GM18867 (cell line): Measurements from ENCODE around the gene SRC.

Experiments used
- ATAC-seq: cut with Tn5 transposase; IDR thresholded peaks from one replicate; pipeline ENCODE4 v1.9.1; 2021; ENCODE audit warnings: mild to moderate bottlenecking, moderate library complexity; ENCODE audit not compliant: unreplicated experiment

The SRC gene

GRCh38 chr20:37421988-37422387, 76.0 kb downstream of the SRC start:
- no peak for ATAC-seq

- no peak for ATAC-seq
Observed at GRCh38 chr20:37422791-37423286, 76.9 kb downstream of the SRC start.

- ATAC-seq, result no peak
Observed at GRCh38 chr20:37423545-37423944, 77.6 kb downstream of the SRC start.

GRCh38 chr20:37424062-37424851, 78.3 kb downstream of the SRC start:
- no peak for ATAC-seq

GRCh38 chr20:37425103-37425625, 79.2 kb downstream of the SRC start:
- ATAC-seq, result no peak

- ATAC-seq, result no peak
Observed at GRCh38 chr20:37426106-37426505, 80.2 kb downstream of the SRC start.

GRCh38 chr20:37426978-37427377, 81.0 kb downstream of the SRC start:
- no peak for ATAC-seq

GRCh38 chr20:37430044-37430443, 84.1 kb downstream of the SRC start:
- no peak for ATAC-seq

GRCh38 chr20:37430778-37431460, 85.0 kb downstream of the SRC start:
- ATAC-seq, result no peak

GRCh38 chr20:37431786-37432185, 85.8 kb downstream of the SRC start:
- ATAC-seq, result no peak

- no peak for ATAC-seq
Observed at GRCh38 chr20:37432606-37433005, 86.7 kb downstream of the SRC start.

- no peak for ATAC-seq
Observed at GRCh38 chr20:37435607-37436006, 89.7 kb downstream of the SRC start.

GRCh38 chr20:37436527-37437186, 90.7 kb downstream of the SRC start:
- ATAC-seq, result no peak

GRCh38 chr20:37437676-37438075, 91.7 kb downstream of the SRC start:
- ATAC-seq, result no peak

GRCh38 chr20:37438464-37439222, 92.7 kb downstream of the SRC start:
- no peak for ATAC-seq

- ATAC-seq, result no peak
Observed at GRCh38 chr20:37439223-37439933, 93.4 kb downstream of the SRC start.

GRCh38 chr20:37441023-37441422, 95.1 kb downstream of the SRC start:
- no peak for ATAC-seq

- ATAC-seq, result no peak
Observed at GRCh38 chr20:37442547-37442946, 96.6 kb downstream of the SRC start.

GRCh38 chr20:37442986-37443385, 97.0 kb downstream of the SRC start:
- ATAC-seq, result no peak

GRCh38 chr20:37443596-37443995, 97.7 kb downstream of the SRC start:
- ATAC-seq, result no peak
